Skeletal muscle cell (primary cell): ENCODE measurements around the gene NID2.
A peak's percentile ranks its signal among the peaks of the same experiment; 100 is the strongest.

Experiments
- DNase-seq: peaks from one replicate; pipeline ENCODE4 v3.0.0-alpha.2; 2010; ENCODE audit warnings: low read depth
- H3K4me3 ChIP-seq: 2 replicates; pipeline ENCODE4 v1.5.1; 2011; ENCODE audit warnings: low read depth, mild to moderate bottlenecking, control low read depth, low read length, moderate library complexity

Gene NID2

DNA sequence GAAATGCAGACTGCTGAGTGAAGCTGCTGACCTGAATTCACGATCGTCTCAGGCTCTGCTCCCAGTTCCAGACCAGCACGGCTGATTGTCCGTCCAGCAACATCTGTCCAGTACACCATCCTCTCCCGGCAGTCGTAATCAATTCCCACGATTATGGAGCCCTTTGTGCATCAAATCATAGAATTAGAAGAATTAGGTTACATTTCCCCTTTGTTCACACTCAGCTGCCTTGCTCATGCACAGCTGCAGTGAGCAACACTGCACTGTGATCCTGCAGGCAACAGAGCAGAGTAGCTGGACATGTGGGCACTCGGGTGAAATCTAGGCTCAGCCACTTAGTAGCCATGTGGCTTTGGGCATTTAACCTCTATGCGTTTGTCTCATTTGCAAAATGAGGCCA lies 57.3 kb downstream of the NID2 start:
- H3K4me3 ChIP-seq, result no peak overlapping the region
- DNase-seq, result no peak

DNA sequence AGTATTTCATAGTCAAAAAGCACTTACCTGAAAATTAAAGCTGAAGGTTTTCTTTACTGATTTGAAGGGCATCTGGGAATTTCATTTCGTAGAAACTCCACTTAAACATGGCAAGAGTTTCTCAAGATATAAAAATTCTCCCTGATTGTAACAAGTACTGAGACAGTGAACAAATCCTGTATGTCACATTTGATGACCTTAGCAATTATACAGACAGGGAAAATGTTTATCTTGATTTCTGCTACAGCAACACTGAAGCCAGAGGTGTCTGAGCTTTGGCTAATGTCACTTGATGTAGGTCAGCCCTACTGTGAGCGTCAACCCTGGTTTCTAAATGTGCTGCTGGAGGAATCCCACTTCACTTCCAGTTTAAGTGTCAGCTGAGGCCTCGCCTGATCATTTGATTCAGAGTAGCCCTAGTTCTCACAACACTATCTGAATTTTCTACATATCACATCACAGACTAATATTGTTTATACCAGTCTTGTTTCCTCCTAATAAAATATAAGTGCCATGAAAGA lies 58.6 kb downstream of the NID2 start:
- no peak overlapping the region for H3K4me3 ChIP-seq
- DNase-seq, result no peak

DNA sequence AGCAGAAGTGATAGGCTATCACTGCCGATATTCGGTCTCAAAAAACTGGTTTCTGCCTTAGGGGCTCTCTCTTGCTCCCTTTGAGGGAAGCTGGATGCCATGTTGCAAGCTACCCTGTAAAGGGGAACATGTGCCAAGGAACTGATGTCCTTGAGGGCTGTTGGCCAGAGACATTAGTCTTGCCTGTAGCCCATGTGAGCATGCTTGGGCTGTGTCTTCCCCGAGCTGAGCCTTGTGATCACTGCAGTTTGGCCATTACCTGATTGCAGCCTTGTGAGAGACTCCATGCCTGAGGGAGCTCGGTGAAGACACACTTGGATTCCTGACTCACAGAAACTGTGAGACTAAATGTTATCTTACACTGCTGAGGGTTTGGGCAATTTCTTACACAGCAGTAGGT lies 60.7 kb downstream of the NID2 start:
- H3K4me3 ChIP-seq, result no peak overlapping the region
- DNase-seq, result no peak

DNA sequence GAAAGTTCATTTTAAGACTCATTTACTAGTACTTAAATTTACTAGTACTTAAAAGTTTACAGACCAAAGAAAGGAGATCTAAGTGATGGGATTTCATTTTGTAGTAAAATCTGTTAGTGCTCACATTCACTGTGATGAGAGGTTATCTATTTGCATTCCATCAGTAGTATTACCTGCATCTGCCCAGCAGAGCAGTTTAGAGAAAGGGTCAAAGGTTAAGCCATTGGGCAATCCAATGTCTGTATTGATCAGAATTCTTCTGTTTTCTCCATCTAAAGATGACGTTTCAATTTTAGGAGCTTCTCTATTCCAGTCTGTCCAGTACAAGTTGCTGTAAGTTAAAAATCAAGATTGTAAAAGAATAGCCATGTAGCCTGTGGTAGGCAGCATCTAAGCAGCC lies 61.2 kb downstream of the NID2 start:
- no peak for DNase-seq

DNA sequence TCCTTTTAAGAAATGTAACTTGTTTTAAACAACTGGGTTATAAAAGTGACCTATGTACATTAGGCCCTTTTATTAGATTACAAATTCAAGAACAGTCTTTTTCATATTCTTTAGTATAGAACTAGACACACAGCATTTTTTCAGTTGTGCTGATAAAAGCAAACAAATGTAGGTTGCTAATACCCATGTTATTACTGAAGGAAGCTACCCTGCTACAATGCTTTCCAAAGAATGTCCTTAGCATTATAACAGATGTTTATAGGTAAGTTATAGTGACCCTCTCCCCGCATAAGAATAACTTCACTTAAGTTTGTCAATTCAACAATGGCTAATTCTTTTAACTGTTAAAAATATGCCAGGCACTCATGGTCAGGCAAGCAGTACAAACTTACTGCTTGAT lies 61.6 kb downstream of the NID2 start:
- no peak overlapping the region for H3K4me3 ChIP-seq
- no peak for DNase-seq

More for the DNA sequence above, 61.2 kb downstream of the NID2 start:
- H3K4me3 ChIP-seq, result no peak overlapping the region

DNA sequence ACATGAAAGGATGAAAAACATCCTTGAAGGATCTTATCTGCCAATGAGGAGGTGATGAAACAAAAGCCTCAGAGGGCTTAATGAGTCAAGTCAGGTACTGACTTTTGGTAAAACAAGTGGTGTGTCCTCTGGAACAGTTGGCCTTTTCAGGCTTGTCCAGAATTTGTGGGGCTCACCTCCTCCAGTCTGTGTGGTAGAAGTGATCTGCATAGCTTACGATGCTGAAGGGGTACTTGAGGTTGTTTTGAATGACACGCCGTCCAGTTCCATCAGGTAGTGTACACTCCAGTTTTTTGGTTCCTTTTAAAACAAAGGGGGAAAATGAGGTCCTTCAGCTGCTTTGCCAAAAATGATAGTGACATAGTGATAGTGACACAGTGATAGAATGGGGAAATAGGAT lies 62.5 kb downstream of the NID2 start:
- H3K4me3 ChIP-seq, result no peak overlapping the region
- no peak for DNase-seq

DNA sequence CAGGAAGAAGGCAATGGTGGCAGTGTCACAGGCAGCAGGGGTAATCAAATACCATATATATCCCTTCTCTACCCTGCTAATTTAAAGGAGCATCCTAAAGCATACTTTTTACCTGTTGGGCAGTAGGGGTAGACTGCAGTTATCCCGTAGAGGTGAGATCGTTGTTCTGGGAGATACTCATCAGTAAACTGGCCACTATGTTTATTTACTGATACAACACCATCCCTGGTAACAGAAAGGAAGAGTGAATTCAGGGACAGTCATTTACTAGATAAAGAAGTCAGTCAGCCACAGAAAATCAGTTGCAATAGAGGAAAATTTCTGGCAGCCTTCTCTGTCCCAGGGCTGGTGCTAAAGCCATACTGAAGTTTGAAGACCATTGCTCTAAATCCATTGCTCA lies 63.2 kb downstream of the NID2 start:
- no peak for DNase-seq
- no peak overlapping the region for H3K4me3 ChIP-seq

DNA sequence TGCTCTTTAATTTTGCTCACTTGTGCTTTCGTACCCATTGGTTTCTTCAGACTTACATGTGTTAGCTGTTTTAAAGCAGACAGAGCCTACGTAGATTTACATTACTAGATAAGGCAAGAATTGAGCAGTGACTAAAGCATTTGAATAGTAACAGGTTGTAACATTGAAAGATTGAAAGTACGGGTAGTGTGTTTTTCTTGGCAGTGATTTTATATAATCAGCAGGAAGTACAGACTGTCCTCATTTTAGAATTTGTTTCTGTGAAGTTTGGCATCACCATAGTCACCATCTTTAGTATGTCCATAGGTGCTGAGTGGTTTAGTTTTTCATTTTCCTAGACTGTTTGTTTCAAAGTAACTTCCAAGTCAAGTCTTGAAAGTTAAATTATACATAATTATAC lies 65.5 kb downstream of the NID2 start:
- H3K4me3 ChIP-seq, result no peak overlapping the region
- DNase-seq, result no peak

DNA sequence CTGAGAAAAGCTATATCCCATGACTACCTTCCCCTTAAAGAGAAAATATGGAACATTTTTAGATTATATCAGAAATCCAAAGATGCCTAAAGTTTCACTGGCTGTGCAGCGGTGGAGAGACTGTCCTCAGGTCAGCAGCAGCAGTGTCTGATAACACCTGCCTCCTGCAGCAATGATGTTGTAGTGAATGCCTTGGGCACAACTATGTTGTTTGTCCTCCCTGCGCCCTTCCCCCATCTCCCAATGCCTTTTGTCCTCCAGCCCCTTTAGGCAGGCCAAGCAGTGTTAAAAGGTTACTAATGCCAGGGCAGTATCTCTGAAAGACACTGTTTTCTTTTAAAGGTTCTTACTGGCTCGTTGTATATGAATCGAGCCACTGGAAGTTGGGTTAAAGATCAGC lies 66.3 kb downstream of the NID2 start:
- no peak for DNase-seq
- H3K4me3 ChIP-seq, result no peak overlapping the region

DNA sequence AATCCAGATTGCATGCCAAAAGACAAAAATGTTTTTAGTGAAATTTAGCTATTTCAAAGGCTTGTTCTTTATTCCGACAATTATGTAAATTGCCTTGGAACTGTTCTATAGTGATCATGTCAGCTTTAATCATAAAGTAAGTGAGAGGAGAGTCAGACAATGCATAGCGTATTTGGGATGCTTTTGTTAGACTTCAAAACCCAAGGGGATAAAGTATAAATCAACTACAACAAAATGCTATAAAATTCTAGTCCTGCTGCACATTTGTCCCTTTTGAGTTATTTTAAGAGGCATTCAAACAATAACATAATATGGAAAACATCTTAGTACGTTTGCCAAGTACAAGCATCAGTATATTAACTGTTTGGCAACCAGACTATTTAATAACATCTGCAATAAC lies 68.2 kb downstream of the NID2 start:
- no peak for DNase-seq
- no peak overlapping the region for H3K4me3 ChIP-seq

DNA sequence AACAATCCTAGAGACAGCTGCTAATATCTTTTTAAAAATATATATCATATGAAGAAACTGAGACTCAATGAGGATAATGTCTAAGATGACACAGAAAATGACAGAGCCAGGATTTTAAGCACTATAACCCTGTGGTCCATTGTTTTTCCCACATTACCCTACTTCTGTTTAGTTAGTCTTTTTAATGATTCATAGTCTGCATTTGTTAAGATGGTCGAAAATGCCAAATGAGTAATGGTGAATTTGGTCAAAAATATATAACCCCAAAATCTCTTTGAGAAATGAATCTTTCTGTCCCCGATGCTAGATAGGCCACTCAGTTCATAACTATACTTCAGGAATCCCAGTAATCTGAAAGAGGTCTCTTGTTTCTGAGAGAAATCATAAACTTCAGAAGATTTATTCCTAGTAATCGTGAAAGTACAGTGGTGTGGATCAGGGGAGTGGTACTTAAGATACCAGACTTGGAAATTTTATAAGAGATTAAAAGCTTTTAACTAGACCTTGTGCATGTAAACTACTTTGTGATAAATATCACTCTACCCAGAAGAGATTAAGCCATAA lies 68.8 kb downstream of the NID2 start:
- no peak for DNase-seq
- no peak overlapping the region for H3K4me3 ChIP-seq

DNA sequence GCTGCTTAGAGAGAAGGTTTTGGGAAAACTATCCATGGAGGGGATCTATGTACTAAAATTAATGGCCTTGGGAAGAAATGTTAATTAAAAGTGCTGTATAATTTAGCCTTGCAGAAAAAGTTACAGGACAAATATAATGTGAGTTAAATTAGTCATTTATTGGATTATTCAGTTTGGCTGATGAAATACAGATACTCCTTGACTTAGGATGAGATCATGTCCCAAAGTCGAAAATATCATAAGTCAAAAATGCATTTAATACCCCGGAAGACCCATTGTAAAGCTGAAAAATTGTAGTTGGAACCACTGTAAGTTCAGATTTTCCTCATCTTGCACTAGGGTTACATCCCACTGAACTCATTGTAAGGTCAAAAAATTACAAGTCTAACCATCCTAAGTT lies 69.8 kb downstream of the NID2 start:
- H3K4me3 ChIP-seq, result no peak overlapping the region
- DNase-seq, result no peak

DNA sequence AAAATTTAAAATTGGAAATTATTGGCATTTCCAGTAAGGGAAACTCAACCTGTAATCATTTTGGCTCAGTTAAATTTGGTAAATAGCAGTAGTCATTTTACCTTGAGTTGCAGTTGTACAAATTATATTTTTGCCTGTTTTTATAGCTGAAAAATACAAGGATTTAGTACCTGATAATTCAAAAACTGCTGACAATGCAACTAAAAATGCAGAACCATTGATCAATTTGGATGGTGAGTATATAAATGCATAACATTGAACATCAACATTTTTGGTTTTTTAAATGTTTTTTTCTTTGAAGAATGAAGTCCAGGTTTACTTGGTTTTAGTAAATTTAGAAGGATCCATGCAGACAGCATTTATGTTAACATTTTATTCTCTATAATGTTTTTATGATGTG lies 70.5 kb downstream of the NID2 start:
- H3K4me3 ChIP-seq, result no peak overlapping the region
- DNase-seq, result no peak

DNA sequence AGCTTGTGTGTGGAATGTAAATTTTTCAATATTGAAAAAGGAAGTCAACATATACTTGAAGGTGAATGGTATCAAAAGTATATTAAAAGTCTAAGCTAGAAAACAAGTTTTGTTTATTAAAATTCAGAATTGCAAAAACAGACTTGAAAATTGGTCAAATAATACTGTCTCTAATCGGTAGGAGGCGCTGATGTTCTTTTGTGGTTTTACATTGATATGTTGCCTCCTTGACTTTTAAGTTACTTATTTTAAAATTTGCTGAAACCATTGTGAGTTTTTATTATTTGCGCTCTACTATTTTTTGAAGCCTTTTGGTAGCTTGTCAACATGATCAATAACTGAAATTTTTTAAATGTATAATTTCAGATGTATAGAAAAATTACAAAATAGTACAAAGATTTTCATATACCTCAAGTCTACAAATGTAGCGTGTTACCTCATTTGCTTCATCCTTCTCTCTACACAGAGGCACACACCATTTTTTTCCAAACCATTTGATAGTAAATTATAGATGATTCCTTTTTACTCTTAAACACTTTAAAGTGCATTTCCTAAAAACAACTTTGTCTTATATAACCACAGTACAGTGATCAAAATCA lies 72.6 kb downstream of the NID2 start:
- DNase-seq, result no peak
- H3K4me3 ChIP-seq, result no peak overlapping the region

DNA sequence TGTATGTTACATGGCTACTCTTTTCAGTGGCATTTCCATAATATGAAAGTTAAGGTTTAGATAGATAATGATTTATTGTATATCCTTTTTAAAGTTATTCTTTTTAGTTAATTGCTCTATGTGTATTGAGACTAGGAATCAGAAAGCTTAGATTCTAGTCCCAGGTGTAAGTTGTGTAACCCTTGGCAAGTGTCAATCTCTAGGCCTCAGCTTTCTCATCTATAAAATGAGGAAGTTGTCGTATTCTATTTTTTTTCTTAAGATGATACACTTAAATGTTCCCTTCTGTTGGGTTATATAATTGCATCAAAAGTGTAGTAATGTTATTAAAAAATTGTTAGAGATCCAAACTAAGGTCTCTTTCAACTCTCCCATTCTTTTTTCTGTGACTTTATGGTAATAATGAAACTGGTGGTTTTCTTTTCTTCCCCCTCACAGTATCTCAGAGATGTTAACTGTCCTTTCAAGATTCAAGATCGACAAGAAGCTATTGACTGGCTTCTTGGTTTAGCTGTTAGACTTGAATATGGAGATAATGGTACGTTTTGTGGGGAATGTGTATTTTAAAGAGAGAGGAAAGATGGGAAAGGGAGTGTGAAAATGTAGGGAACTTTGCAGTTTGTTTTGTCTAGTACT lies 75.5 kb downstream of the NID2 start:
- no peak for DNase-seq
- H3K4me3 ChIP-seq, result no peak overlapping the region

DNA sequence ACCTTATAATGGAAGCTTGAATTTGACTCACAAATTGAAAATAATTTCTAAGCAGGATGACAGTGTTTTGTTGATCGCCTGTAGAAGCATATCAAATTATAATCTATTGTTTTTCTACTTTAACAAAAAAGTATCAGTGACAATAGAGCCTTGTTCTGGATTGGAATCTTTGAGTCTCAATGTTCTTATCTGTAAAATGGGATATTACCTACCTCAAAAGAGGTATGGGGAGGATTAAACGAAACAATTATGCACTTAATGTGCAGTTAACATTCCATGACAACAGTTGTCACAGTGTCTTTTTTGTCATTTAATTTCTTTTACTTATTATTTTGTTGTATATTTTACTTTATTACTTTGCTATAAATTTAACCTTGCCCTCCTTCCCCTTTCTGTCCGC lies 78.4 kb downstream of the NID2 start:
- no peak for DNase-seq
- H3K4me3 ChIP-seq, result peak overlapping the region; percentile 96

DNA sequence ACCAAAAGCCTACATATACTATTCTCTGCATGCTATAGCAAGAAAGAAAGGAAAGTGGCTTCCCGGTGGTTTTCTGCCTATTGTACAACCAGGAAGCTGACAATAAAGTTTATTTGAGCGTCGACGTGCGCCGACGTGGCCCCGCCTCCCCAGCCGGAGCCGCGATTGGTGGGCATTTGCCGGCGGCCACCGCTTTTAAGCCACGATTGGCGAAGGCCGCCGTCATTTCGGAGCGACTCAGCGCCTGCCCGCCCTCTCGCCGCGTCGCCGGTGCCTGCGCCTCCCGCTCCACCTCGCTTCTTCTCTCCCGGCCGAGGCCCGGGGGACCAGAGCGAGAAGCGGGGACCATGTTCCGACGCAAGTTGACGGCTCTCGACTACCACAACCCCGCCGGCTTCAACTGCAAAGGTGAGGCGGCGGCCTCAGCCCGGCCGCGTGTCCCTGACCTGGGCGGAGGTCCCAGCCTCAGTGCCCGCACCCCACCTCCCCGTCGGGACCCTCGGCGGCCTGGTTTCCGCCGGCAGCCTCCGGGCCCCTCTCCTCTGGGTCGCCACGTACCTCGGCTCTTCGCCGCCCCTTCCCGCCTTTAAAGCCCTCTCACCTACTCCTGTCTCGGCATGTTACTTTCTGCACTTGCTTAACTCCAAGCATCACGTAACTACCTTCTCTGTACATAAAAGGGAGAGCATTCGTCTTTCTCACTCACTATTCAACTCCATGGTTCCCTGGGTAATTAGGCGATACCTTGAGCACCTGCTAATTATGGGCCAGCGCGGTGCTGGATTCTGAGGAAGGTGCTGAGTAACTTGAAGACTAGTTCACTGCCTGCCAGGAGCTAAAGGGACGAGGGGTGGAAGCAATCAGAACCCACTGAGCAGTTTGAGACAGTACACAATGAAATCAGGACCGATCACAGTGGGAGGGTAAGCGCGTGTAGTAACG lies 79.3 kb downstream of the NID2 start, which contains the start of gene RTRAF:
Gene RTRAF, plus strand, starts transcription at position 254 of the 942 bp plus-strand sequence. Its CDS starts 94 bp downstream, at position 348.
- H3K4me3 ChIP-seq, result peak within 1 kb of the TSS; percentile 96
- DNase-seq, result peak; percentile 80

DNA sequence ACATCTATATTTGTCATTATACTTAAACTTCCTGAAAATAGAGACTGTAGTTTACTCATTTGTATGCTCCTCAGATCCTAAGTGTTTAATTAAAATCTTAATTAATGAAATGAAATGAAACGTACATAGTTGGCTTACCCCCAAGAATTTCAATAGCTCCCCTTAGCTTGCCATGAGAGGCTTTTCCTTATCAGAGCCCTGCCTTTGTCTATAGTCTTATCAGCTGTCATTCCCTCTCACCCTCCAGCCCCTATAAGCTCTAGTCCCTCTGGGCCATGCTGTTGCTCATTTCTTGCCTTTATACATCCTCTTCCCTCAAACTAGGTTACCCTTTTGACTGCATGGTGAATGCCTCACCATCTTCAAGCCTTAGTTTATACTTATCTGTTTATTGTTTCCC lies 80.6 kb downstream of the NID2 start:
- H3K4me3 ChIP-seq, result no peak overlapping the region
- DNase-seq, result no peak

DNA sequence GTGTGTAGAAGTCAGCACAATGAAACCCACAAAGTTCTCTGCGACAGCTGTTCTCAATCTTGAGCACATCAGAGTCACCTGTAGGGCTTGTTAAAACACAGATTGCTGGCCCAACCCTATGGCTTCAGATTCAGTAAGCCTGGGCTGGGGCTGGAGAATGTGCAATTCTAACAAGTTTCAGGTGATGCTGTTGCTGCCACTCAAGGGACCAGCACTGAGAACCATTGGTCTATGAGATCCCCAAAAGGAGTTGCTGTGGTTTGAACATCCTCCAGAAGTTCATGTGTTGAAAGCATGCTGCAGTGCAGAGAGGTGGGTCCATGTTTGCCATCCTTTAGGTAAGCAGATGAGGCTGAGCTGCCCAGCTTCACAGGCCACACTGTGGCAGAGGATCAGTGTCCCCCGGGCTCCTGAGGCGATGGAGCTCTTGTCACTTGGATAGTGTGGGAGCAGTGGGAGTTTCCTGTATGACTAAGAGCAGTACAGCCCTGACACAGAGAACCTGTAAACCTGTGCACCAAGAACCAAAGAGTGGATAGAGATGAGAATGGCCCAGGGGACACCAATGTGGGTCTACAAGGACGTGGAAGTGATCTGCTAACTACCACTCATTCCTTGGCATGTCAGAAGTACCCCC lies 87.5 kb downstream of the NID2 start:
- H3K4me3 ChIP-seq, result no peak overlapping the region
- no peak for DNase-seq
